ENCODE data around the gene PHACTR3.

GRCh38 chr20:59617221-59617620 is 12.9 kb downstream of the PHACTR3 start:
- TF ChIP-seq ATF3 (IDR thresholded peaks at IDR 0.05) (no peak), RAD21 (IDR thresholded peaks at IDR 0.05; ENCODE audit: low read depth) (no peak), REST (IDR thresholded peaks at IDR 0.05; ENCODE audit: low read depth) (no peak), CTCF (IDR thresholded peaks at IDR 0.05 in 2 of 3, conservative IDR thresholded peaks at IDR 0.05 in 1 of 3; ENCODE audit: borderline replicate concordance in 1 of 3, insufficient read depth in 1 of 3, low read depth in 2 of 3, low read length in 2 of 3) (no peak), FOSL1 (IDR thresholded peaks at IDR 0.05; ENCODE audit: low read depth) (no peak), JUND (IDR thresholded peaks at IDR 0.05) (no peak), CEBPB (IDR thresholded peaks at IDR 0.05; ENCODE audit: low read depth) (no peak), EZH2phosphoT487 (IDR thresholded peaks at IDR 0.05; ENCODE audit: borderline replicate concordance) (no peak), EZH2 (IDR thresholded peaks at IDR 0.05) (no peak)

All from HCT116 (cell line).